Fibroblast of lung (primary cell): ENCODE measurements around the gene ONECUT2. TPM values are rescaled to one million over a fixed set of nuclear protein-coding genes. Genes with fewer than 3 reads are reported as not detected.

Source experiments
- DNase-seq, 2 donors: peaks; one replicate each; pipeline versions ENCODE4 v3.0.0 to v3.0.0-alpha.2; 2010; ENCODE audit warnings: low read depth in 2 of 2
- H2AFZ ChIP-seq: 2 replicates; pipeline ENCODE4 v1.5.1; 2012; ENCODE audit warnings: low read length, control low read depth, inconsistent platforms
- H3K27ac ChIP-seq: 2 replicates; pipeline ENCODE4 v1.5.1; 2011; ENCODE audit warnings: low read length, control low read depth; ENCODE audit not compliant: insufficient read depth
- H3K27me3 ChIP-seq: 2 replicates; pipeline ENCODE4 v1.5.1; 2011; ENCODE audit warnings: mild to moderate bottlenecking, low read length; ENCODE audit not compliant: control insufficient read depth, insufficient read depth
- H3K36me3 ChIP-seq: 2 replicates; pipeline ENCODE4 v1.5.1; 2011; ENCODE audit warnings: low read length; ENCODE audit not compliant: control insufficient read depth, insufficient read depth
- H3K4me1 ChIP-seq: 2 replicates; pipeline ENCODE4 v1.5.1; 2011; ENCODE audit warnings: low read length; ENCODE audit not compliant: control insufficient read depth, insufficient read depth; ENCODE audit errors: extremely low read depth
- H3K4me2 ChIP-seq: 2 replicates; pipeline ENCODE4 v1.5.1; 2011; ENCODE audit warnings: low read length, control low read depth; ENCODE audit not compliant: insufficient read depth; ENCODE audit errors: extremely low read depth
- H3K4me3 ChIP-seq, 4 experiments: fragments of 200-600 bp in 1 of 4; sonication (generic) in 1 of 4; replicated peaks in 1 of 4; 2 replicates each; pipeline ENCODE4 v1.5.1; 2011 to 2016; ENCODE audit warnings: low read length in 4 of 4, low read depth in 3 of 4, mild to moderate bottlenecking in 3 of 4, control low read depth in 2 of 4, inconsistent platforms in 1 of 4, mixed read lengths in 1 of 4; ENCODE audit not compliant: insufficient read depth in 1 of 4; ENCODE audit errors: control extremely low read depth in 1 of 4
- H3K79me2 ChIP-seq: 2 replicates; pipeline ENCODE4 v1.5.1; 2012; ENCODE audit warnings: mild to moderate bottlenecking, low read length, inconsistent platforms; ENCODE audit not compliant: control insufficient read depth, insufficient read depth
- H3K9ac ChIP-seq: 2 replicates; pipeline ENCODE4 v1.5.1; 2011; ENCODE audit warnings: mild to moderate bottlenecking, low read length, control low read depth; ENCODE audit not compliant: insufficient read depth
- H3K9me3 ChIP-seq: 2 replicates; pipeline ENCODE4 v1.5.1; 2012; ENCODE audit warnings: low read depth, low read length; ENCODE audit not compliant: control insufficient read depth, insufficient read depth
- H4K20me1 ChIP-seq: 2 replicates; pipeline ENCODE4 v1.5.1; 2011; ENCODE audit warnings: low read length; ENCODE audit not compliant: control insufficient read depth, insufficient read depth; ENCODE audit errors: extremely low read depth
- EZH2 ChIP-seq: IDR thresholded peaks from 2 replicates; pipeline ENCODE4 v1.5.1; 2012; ENCODE audit warnings: low read length, control low read depth, mild to moderate bottlenecking; ENCODE audit errors: missing control alignments
- polyA plus RNA-seq, 2 donors: library from polyadenylated mRNA; depleted of rRNA in 1 of 2; stranded (reverse) in 1 of 2; unstranded in 1 of 2; fragments of >200 nt; gene quantifications; 2 replicates each; pipeline ENCODE4 v1.2.1, GENCODE V29; 2011 to 2012; ENCODE audit warnings: missing spikeins in 1 of 2
- total RNA-seq: library from RNA; depleted of rRNA; stranded (reverse); fragments of >200 nt; gene quantifications from 2 replicates; pipeline ENCODE4 v1.2.1, GENCODE V29; 2014
- TF ChIP-seq, protein P1 (sequence below), 2 donors: IDR thresholded peaks in 1 of 2; conservative IDR thresholded peaks in 1 of 2; 1 replicate in 1 of 2; 2 replicates in 1 of 2; pipeline ENCODE4 v1.5.1; 2011 to 2012; ENCODE audit warnings: low read length in 2 of 2, control low read depth in 1 of 2, inconsistent platforms in 1 of 2, low read depth in 1 of 2, mild to moderate bottlenecking in 1 of 2

ONECUT2 gene
- total and polyA plus RNA-seq, 2 donors (not counting 1 experiment from before 2014, with no cell fraction given), result under 0.01 TPM

DNA sequence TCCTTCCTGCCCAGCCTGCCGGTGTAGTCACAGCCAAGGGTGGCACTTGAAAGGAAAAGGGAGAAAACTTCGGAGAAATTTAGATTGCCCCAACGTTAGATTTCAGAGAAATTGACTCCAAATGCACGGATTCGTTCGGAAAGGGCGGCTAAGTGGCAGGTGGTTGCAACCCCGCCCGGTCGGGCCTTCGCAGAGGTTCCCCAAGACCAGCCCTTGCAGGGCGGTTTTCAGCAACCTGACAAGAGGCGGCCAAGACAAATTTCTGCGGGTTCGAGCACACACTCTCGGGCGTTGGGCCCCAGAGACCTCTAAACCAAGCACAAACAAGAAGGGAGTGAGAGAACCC, 4.8 kb downstream of the ONECUT2 start:
- Histone ChIP-seq H4K20me1 (no peaks in the 10 kb centered on the region), H3K27me3 (peaks cover 62% of the 10 kb centered on the region), H3K79me2 (no peaks in the 10 kb centered on the region)

DNA sequence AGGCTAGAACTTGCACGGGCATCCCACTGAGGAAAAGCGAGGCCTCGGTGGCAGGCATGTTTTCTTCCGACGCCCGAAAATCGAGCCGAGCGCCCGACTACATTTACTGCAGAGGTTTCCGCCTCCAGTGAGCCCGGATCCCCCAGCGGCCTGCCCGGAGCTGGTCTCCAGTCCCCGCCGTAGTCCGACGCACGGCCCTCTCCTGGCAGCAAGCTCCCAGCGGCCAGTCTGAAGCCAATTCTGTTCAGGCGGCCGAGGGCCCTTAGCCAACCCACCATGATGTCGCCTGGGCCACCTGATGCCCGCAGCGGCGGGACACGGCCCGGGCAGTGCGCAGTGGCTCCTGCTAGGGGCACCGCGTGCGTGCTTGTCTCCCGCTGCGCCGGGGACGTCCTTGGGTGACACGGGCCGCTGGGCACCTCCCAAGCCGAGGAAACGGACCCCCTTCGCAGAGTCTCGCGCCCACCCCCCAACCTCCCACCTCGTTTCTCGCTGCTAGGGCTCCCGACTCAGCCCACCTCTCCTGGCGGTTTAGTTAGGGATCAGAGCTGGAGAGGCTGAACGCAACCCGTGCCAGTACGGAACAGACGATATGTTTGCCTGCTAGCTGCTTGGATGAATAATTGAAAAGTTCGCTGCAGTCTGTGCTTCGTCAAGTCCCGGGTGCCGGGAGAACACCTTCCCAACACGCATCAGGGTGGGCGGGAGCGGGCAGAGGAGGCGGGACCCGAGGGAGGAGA, 5.3 kb downstream of the ONECUT2 start:
- no peak overlapping the region for H3K4me3 ChIP-seq
- no peaks in the 10 kb centered on the region for H3K36me3 ChIP-seq
- peak; percentile 36 for TF ChIP-seq EZH2
- TF ChIP-seq, protein P1, sequence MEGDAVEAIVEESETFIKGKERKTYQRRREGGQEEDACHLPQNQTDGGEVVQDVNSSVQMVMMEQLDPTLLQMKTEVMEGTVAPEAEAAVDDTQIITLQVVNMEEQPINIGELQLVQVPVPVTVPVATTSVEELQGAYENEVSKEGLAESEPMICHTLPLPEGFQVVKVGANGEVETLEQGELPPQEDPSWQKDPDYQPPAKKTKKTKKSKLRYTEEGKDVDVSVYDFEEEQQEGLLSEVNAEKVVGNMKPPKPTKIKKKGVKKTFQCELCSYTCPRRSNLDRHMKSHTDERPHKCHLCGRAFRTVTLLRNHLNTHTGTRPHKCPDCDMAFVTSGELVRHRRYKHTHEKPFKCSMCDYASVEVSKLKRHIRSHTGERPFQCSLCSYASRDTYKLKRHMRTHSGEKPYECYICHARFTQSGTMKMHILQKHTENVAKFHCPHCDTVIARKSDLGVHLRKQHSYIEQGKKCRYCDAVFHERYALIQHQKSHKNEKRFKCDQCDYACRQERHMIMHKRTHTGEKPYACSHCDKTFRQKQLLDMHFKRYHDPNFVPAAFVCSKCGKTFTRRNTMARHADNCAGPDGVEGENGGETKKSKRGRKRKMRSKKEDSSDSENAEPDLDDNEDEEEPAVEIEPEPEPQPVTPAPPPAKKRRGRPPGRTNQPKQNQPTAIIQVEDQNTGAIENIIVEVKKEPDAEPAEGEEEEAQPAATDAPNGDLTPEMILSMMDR (conservative IDR thresholded peaks at IDR 0.05 in 1 of 2, IDR thresholded peaks at IDR 0.05 in 1 of 2; ENCODE audit: low read depth in 1 of 2, low read length in 2 of 2), result no peak
- no peaks in the 10 kb centered on the region for H3K9me3 ChIP-seq
- no peaks in the 10 kb centered on the region for H4K20me1 ChIP-seq
- H3K79me2 ChIP-seq, result no peaks in the 10 kb centered on the region
- no peak overlapping the region for H2AFZ ChIP-seq
- H3K4me1 ChIP-seq, result no peaks in the 10 kb centered on the region
- H3K4me2 ChIP-seq, result no peak overlapping the region
- H3K9ac ChIP-seq, result no peak overlapping the region
- DNase-seq, result no peak
- H3K27me3 ChIP-seq, result peaks cover 62% of the 10 kb centered on the region
- no peak overlapping the region for H3K27ac ChIP-seq

More for the DNA sequence above, 4.8 kb downstream of the ONECUT2 start:
- no peaks in the 10 kb centered on the region for H3K4me1 ChIP-seq
- no peaks in the 10 kb centered on the region for H3K9me3 ChIP-seq
- DNase-seq, result no peak
- H2AFZ ChIP-seq, result no peak overlapping the region
- TF ChIP-seq EZH2, result no peak
- TF ChIP-seq, protein P1 (conservative IDR thresholded peaks at IDR 0.05 in 1 of 2, IDR thresholded peaks at IDR 0.05 in 1 of 2; ENCODE audit: low read depth in 1 of 2, low read length in 2 of 2), result no peak
- H3K4me3 ChIP-seq, result no peak overlapping the region
- no peak overlapping the region for H3K4me2 ChIP-seq
- no peak overlapping the region for H3K9ac ChIP-seq
- no peaks in the 10 kb centered on the region for H3K36me3 ChIP-seq
- no peak overlapping the region for H3K27ac ChIP-seq

DNA sequence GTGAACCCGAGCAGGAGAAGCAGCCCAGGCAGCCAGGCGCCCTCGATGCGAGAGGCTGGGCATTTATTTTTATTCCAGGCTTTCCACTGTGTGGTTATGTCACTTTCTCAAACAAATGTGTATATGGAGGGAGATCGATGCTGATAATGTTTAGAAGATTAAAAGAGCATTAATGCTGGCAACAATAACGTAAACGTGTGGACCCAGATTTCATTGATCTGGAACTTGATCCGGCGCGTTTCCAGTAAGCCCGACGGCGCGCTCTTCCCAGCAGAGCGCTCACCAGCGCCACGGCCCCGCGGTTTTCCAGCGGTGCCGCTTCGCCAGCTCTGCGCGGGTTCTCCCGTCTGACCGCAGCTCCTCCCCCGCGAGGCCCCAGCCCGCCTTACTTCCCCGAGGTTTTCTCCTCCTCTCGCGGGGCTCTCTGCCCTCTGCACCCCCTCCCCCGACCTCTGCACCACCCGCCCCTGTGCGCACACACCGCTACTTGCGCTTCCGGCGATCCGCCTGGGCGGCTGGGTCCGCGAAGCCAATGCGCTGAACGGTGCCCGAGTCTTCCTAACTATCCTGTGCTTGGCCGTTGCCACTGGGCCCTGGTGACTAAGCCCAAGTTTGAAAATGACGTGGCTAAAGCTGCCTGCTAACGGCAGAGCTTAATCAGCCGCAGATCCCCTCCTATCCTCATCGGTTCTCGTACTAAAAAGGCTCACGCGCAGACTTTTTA, 6.1 kb downstream of the ONECUT2 start:
- Histone ChIP-seq H3K9me3 (no peaks in the 10 kb centered on the region), H3K4me3 (no peak overlapping the region), H3K36me3 (no peaks in the 10 kb centered on the region), H3K27ac (no peak overlapping the region), H2AFZ (no peak overlapping the region), H4K20me1 (no peaks in the 10 kb centered on the region), H3K9ac (no peak overlapping the region), H3K4me1 (no peaks in the 10 kb centered on the region), H3K79me2 (no peaks in the 10 kb centered on the region), H3K4me2 (peak overlapping the region; percentile 35), H3K27me3 (peaks cover 57% of the 10 kb centered on the region)
- peak in 1 of 2 donors; percentile 30 for DNase-seq
- TF ChIP-seq, protein P1 (conservative IDR thresholded peaks at IDR 0.05 in 1 of 2, IDR thresholded peaks at IDR 0.05 in 1 of 2; ENCODE audit: low read depth in 1 of 2, low read length in 2 of 2), result no peak
- TF ChIP-seq EZH2, result peak; percentile 63
